ENCODE measurements around the gene RPL27A. TPM values are rescaled to one million over a fixed set of nuclear protein-coding genes. Genes with fewer than 3 reads are reported as not detected.

The RPL27A gene
- total RNA-seq, 1 experiment from 2014 or later, result 1,103 TPM

DNA sequence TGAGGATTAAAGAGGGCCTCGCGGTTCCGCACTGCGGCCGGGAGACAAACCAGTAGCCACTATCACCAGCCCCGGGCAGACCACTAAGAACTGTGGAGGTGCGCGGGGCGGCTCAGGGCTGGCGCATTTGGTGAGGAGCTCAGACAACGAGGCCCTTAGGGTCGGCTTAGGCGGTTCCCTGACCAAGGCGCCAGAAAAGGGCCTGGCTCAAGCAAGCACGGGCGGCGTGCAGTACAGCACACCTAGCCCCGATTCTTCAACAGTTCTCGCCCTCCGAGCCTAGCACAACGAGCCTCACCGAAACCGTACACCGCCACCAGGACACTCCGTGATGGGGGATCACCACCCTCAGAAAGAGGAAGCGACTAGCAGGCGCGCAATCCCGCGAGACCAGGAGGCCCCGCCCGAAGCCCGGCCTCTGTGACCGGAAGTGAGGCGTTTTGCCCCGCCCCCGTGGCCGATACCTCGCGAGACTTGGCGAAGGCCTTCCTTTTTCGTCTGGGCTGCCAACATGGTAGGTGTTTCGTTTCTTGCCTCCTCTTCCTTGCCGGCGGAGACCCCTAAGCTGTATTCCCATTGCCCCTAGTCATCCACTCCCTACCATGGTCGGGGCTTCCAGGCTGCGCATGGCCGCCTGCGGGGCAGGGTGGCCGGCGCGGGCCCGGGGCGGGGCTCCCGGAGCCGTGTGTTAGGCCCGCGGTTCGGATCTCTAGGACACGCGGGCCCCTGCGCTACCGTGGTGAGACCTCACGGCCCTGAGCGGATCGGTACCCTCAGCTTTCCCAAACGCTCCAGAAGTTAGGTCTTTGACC is at the start of gene RPL27A, which contains the start of gene TRIM66 (continued):
- TF ChIP-seq CBFB (CRISPR knock-in tag; IDR thresholded peaks at IDR 0.05; ENCODE audit: low read depth) (no peak), ZNF263 (CRISPR knock-in tag; IDR thresholded peaks at IDR 0.05; ENCODE audit: low read depth) (no peak), FOXK1 (CRISPR knock-in tag; IDR thresholded peaks at IDR 0.05) (peak; percentile 70; the same call in 1 of the 2 replicates), TCF7 (CRISPR knock-in tag; IDR thresholded peaks at IDR 0.05; ENCODE audit: low read depth) (peak; percentile 72; the same call in 1 of the 2 replicates), JUN (CRISPR knock-in tag; IDR thresholded peaks at IDR 0.05) (peak; percentile 75; the same call in 1 of the 2 replicates), NFE2L1 (CRISPR knock-in tag; IDR thresholded peaks at IDR 0.05) (peak; percentile 80; the same call in 1 of the 2 replicates), SMAD3 (CRISPR knock-in tag; IDR thresholded peaks at IDR 0.05; ENCODE audit: borderline replicate concordance) (no peak), GRHL2 (CRISPR knock-in tag; IDR thresholded peaks at IDR 0.05; ENCODE audit: insufficient replicate concordance, severe bottlenecking) (no peak), KAT7 (CRISPR knock-in tag; IDR thresholded peaks at IDR 0.05; ENCODE audit: borderline replicate concordance) (no peak), ZNF138 (CRISPR knock-in tag; conservative IDR thresholded peaks at IDR 0.05) (no peak), CREB1 (CRISPR knock-in tag; IDR thresholded peaks at IDR 0.05) (no peak), NR2C2 (CRISPR knock-in tag; IDR thresholded peaks at IDR 0.05) (no peak), GABPB1 (CRISPR knock-in tag; IDR thresholded peaks at IDR 0.05) (no peak; the same call in none of the 2 replicates)
- TF ChIP-seq, protein P1, sequence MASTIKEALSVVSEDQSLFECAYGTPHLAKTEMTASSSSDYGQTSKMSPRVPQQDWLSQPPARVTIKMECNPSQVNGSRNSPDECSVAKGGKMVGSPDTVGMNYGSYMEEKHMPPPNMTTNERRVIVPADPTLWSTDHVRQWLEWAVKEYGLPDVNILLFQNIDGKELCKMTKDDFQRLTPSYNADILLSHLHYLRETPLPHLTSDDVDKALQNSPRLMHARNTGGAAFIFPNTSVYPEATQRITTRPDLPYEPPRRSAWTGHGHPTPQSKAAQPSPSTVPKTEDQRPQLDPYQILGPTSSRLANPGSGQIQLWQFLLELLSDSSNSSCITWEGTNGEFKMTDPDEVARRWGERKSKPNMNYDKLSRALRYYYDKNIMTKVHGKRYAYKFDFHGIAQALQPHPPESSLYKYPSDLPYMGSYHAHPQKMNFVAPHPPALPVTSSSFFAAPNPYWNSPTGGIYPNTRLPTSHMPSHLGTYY (CRISPR knock-in tag; IDR thresholded peaks at IDR 0.05), result 0 out of 2 replicates have a peak, but pooled peaks have one; percentile 70
- TF ChIP-seq, protein P2, sequence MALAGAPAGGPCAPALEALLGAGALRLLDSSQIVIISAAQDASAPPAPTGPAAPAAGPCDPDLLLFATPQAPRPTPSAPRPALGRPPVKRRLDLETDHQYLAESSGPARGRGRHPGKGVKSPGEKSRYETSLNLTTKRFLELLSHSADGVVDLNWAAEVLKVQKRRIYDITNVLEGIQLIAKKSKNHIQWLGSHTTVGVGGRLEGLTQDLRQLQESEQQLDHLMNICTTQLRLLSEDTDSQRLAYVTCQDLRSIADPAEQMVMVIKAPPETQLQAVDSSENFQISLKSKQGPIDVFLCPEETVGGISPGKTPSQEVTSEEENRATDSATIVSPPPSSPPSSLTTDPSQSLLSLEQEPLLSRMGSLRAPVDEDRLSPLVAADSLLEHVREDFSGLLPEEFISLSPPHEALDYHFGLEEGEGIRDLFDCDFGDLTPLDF (CRISPR knock-in tag; IDR thresholded peaks at IDR 0.05), result no peak
- TF ChIP-seq, protein P3, sequence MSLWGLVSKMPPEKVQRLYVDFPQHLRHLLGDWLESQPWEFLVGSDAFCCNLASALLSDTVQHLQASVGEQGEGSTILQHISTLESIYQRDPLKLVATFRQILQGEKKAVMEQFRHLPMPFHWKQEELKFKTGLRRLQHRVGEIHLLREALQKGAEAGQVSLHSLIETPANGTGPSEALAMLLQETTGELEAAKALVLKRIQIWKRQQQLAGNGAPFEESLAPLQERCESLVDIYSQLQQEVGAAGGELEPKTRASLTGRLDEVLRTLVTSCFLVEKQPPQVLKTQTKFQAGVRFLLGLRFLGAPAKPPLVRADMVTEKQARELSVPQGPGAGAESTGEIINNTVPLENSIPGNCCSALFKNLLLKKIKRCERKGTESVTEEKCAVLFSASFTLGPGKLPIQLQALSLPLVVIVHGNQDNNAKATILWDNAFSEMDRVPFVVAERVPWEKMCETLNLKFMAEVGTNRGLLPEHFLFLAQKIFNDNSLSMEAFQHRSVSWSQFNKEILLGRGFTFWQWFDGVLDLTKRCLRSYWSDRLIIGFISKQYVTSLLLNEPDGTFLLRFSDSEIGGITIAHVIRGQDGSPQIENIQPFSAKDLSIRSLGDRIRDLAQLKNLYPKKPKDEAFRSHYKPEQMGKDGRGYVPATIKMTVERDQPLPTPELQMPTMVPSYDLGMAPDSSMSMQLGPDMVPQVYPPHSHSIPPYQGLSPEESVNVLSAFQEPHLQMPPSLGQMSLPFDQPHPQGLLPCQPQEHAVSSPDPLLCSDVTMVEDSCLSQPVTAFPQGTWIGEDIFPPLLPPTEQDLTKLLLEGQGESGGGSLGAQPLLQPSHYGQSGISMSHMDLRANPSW (CRISPR knock-in tag; conservative IDR thresholded peaks at IDR 0.05; ENCODE audit: low read depth), result no peak
- TF ChIP-seq, protein P4, sequence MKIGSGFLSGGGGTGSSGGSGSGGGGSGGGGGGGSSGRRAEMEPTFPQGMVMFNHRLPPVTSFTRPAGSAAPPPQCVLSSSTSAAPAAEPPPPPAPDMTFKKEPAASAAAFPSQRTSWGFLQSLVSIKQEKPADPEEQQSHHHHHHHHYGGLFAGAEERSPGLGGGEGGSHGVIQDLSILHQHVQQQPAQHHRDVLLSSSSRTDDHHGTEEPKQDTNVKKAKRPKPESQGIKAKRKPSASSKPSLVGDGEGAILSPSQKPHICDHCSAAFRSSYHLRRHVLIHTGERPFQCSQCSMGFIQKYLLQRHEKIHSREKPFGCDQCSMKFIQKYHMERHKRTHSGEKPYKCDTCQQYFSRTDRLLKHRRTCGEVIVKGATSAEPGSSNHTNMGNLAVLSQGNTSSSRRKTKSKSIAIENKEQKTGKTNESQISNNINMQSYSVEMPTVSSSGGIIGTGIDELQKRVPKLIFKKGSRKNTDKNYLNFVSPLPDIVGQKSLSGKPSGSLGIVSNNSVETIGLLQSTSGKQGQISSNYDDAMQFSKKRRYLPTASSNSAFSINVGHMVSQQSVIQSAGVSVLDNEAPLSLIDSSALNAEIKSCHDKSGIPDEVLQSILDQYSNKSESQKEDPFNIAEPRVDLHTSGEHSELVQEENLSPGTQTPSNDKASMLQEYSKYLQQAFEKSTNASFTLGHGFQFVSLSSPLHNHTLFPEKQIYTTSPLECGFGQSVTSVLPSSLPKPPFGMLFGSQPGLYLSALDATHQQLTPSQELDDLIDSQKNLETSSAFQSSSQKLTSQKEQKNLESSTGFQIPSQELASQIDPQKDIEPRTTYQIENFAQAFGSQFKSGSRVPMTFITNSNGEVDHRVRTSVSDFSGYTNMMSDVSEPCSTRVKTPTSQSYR (CRISPR knock-in tag; IDR thresholded peaks at IDR 0.05), result peak; percentile 30; the same call in 1 of the 2 replicates
- TF ChIP-seq, protein P5, sequence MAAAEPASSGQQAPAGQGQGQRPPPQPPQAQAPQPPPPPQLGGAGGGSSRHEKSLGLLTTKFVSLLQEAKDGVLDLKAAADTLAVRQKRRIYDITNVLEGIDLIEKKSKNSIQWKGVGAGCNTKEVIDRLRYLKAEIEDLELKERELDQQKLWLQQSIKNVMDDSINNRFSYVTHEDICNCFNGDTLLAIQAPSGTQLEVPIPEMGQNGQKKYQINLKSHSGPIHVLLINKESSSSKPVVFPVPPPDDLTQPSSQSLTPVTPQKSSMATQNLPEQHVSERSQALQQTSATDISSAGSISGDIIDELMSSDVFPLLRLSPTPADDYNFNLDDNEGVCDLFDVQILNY (CRISPR knock-in tag; IDR thresholded peaks at IDR 0.05), result 0 out of 2 replicates have a peak, but pooled peaks have one; percentile 31
- TF ChIP-seq, protein P6, sequence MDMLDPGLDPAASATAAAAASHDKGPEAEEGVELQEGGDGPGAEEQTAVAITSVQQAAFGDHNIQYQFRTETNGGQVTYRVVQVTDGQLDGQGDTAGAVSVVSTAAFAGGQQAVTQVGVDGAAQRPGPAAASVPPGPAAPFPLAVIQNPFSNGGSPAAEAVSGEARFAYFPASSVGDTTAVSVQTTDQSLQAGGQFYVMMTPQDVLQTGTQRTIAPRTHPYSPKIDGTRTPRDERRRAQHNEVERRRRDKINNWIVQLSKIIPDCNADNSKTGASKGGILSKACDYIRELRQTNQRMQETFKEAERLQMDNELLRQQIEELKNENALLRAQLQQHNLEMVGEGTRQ (CRISPR knock-in tag; IDR thresholded peaks at IDR 0.05), result peak; percentile 37
- TF ChIP-seq, protein P7, sequence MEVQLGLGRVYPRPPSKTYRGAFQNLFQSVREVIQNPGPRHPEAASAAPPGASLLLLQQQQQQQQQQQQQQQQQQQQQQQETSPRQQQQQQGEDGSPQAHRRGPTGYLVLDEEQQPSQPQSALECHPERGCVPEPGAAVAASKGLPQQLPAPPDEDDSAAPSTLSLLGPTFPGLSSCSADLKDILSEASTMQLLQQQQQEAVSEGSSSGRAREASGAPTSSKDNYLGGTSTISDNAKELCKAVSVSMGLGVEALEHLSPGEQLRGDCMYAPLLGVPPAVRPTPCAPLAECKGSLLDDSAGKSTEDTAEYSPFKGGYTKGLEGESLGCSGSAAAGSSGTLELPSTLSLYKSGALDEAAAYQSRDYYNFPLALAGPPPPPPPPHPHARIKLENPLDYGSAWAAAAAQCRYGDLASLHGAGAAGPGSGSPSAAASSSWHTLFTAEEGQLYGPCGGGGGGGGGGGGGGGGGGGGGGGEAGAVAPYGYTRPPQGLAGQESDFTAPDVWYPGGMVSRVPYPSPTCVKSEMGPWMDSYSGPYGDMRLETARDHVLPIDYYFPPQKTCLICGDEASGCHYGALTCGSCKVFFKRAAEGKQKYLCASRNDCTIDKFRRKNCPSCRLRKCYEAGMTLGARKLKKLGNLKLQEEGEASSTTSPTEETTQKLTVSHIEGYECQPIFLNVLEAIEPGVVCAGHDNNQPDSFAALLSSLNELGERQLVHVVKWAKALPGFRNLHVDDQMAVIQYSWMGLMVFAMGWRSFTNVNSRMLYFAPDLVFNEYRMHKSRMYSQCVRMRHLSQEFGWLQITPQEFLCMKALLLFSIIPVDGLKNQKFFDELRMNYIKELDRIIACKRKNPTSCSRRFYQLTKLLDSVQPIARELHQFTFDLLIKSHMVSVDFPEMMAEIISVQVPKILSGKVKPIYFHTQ (CRISPR knock-in tag; IDR thresholded peaks at IDR 0.05), result no peak
- TF ChIP-seq, protein P8, sequence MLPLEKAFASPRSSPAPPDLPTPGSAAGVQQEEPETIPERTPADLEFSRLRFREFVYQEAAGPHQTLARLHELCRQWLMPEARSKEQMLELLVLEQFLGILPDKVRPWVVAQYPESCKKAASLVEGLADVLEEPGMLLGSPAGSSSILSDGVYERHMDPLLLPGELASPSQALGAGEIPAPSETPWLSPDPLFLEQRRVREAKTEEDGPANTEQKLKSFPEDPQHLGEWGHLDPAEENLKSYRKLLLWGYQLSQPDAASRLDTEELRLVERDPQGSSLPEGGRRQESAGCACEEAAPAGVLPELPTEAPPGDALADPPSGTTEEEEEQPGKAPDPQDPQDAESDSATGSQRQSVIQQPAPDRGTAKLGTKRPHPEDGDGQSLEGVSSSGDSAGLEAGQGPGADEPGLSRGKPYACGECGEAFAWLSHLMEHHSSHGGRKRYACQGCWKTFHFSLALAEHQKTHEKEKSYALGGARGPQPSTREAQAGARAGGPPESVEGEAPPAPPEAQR (CRISPR knock-in tag; IDR thresholded peaks at IDR 0.05), result no peak
